ENCODE measurements around the gene SIRT3. TPM values are rescaled to one million over a fixed set of nuclear protein-coding genes. Genes with fewer than 3 reads are reported as not detected.

SIRT3 gene
- total RNA-seq, 1 donor, result 6.2 TPM

DNA sequence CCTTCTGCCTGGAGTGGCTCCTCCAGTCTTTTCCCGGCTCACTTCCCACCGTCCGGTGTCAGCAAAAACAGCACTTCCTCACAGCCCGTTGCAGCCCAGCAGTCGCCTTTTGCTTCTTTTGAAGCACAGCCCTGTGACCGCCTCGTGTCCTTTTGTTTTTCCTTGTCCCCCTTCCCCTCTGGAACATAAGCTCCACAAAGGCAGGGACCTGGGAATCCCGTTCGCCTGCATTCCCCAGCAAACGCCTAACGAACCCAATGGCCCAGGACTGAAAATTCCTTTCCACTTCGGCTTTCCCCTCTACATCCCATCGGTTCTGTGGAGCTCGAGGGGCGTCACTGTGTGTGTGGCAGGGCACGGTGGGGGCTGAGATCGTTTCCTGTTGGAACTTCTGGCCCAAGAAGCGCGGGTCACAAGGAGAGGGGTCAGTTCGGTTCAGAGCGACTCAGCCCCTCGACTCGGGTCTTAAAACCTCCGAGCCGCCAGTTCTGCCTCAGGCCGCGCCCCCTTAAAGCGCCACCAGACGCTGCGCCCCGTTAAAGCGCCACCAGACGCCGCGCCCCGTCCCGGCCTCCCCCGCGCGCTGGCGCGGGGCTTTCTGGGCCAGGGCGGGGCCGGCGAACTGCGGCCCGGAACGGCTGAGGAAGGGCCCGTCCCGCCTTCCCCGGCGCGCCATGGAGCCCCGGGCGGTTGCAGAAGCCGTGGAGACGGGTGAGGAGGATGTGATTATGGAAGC, 27.8 kb downstream of the SIRT3 start:
- H3K4me3 ChIP-seq (ENCODE audit: low read length), result peak overlapping the region; percentile 64
- H3K4me1 ChIP-seq (ENCODE audit: insufficient read depth, low read length), result peaks cover 40% of the 10 kb centered on the region
- H3K9me3 ChIP-seq (ENCODE audit: low read depth, low read length), result no peaks in the 10 kb centered on the region
- no peaks in the 10 kb centered on the region for H3K27me3 ChIP-seq (ENCODE audit: insufficient read depth, low read length)

- Histone ChIP-seq H3K4me1 (ENCODE audit: insufficient read depth, low read length) (peaks cover 43% of the 10 kb centered on the region), H3K27me3 (ENCODE audit: insufficient read depth, low read length) (no peaks in the 10 kb centered on the region), H3K9me3 (ENCODE audit: low read depth, low read length) (no peaks in the 10 kb centered on the region)
Observed at GRCh38 chr11:207863-208180, 28.3 kb downstream of the SIRT3 start.

GRCh38 chr11:207208-207862, 28.8 kb downstream of the SIRT3 start, which contains the start of the genes BET1L and RIC8A:
BET1L (minus strand) TSS chr11:207399; CDS start chr11:207321, 78 bp downstream.
RIC8A (plus strand) TSS chr11:207708; CDS start chr11:208855, 1,147 bp downstream.
- H3K4me3 ChIP-seq (ENCODE audit: low read length), result peak within 1 kb of the TSS; percentile 64
- H3K9me3 ChIP-seq (ENCODE audit: low read depth, low read length), result no peaks in the 10 kb centered on the region
- H3K4me1 ChIP-seq (ENCODE audit: insufficient read depth, low read length), result peaks cover 48% of the 10 kb centered on the region
- H3K27me3 ChIP-seq (ENCODE audit: insufficient read depth, low read length), result no peaks in the 10 kb centered on the region

More at GRCh38 chr11:207863-208180, 28.3 kb downstream of the SIRT3 start:
- H3K4me3 ChIP-seq (ENCODE audit: low read length), result peak overlapping the region; percentile 64

GRCh38 chr11:206526-207207, 29.5 kb downstream of the SIRT3 start:
- Histone ChIP-seq H3K4me1 (ENCODE audit: insufficient read depth, low read length) (peaks cover 55% of the 10 kb centered on the region), H3K27me3 (ENCODE audit: insufficient read depth, low read length) (no peaks in the 10 kb centered on the region), H3K9me3 (ENCODE audit: low read depth, low read length) (no peaks in the 10 kb centered on the region), H3K4me3 (ENCODE audit: low read length) (peak overlapping the region; percentile 64)

- Histone ChIP-seq H3K4me3 (ENCODE audit: low read length) (no peak overlapping the region), H3K27me3 (ENCODE audit: insufficient read depth, low read length) (no peaks in the 10 kb centered on the region), H3K9me3 (ENCODE audit: low read depth, low read length) (no peaks in the 10 kb centered on the region), H3K4me1 (ENCODE audit: insufficient read depth, low read length) (peaks cover 59% of the 10 kb centered on the region)
Observed at GRCh38 chr11:206002-206384, 30.1 kb downstream of the SIRT3 start.

GRCh38 chr11:205221-206001, 30.7 kb downstream of the SIRT3 start:
- Histone ChIP-seq H3K4me1 (ENCODE audit: insufficient read depth, low read length) (peaks cover 53% of the 10 kb centered on the region), H3K9me3 (ENCODE audit: low read depth, low read length) (no peaks in the 10 kb centered on the region), H3K27me3 (ENCODE audit: insufficient read depth, low read length) (no peaks in the 10 kb centered on the region), H3K4me3 (ENCODE audit: low read length) (no peak overlapping the region)

DNA sequence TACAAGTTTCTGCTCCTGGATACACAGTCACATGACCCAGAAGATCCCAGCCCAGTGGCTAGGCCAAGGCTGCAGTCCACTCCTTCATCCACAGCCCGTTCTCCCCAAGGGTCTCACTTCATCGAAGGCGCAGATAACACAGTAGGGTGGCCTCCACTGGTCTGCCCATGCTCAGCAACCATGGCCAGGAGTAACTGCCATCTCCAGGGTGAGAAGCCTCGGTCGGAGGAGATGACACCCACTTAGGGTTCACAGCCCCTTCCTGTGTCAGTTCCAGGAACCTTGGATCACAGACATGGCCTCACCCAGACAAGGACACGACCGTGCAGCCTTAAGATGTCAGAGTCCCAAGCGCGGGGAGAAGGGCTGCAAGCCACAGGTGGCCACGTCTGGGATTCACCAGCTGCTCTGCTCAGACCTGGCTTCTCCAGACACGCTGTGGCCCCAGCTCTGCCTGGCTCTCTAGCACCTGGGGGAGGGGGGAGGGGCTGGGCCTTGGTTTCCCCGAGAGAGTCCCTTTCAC, 31.5 kb downstream of the SIRT3 start:
- H3K4me3 ChIP-seq (ENCODE audit: low read length), result no peak overlapping the region
- H3K9me3 ChIP-seq (ENCODE audit: low read depth, low read length), result no peaks in the 10 kb centered on the region
- H3K27me3 ChIP-seq (ENCODE audit: insufficient read depth, low read length), result no peaks in the 10 kb centered on the region
- H3K4me1 ChIP-seq (ENCODE audit: insufficient read depth, low read length), result peaks cover 46% of the 10 kb centered on the region

DNA sequence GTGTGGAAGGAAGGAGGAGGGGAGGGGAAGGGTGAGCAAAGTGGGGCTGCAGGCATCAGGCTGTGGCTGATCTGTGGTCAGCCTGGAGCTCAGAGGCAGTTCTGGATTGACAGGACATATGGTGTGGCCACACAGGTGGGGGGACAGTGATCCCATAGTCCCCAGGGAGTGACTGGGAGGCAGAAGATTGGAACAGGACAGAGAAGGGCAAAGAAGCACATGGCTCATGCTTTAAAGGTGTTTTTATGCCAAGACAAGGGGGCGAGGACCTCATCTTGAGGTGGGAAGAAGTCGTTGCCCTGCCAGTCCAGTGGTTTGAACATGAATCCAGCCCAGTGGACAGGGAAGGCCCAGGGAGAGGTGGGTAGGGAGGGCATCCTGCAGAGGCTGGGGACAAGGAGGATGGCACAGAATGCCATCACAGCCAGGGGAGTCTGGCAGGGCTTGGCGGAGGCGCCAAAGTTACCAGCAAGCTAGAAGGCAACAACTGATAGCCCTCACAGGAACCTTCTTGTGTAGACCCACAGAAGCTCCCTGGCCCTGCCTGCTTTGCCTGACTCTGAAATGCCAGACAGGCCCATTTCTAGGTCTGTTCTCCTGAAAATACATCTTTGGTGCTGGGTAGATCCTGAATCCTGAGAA, 32.1 kb downstream of the SIRT3 start:
- no peaks in the 10 kb centered on the region for H3K9me3 ChIP-seq (ENCODE audit: low read depth, low read length)
- H3K4me3 ChIP-seq (ENCODE audit: low read length), result no peak overlapping the region
- no peaks in the 10 kb centered on the region for H3K27me3 ChIP-seq (ENCODE audit: insufficient read depth, low read length)
- peaks cover 40% of the 10 kb centered on the region for H3K4me1 ChIP-seq (ENCODE audit: insufficient read depth, low read length)

DNA sequence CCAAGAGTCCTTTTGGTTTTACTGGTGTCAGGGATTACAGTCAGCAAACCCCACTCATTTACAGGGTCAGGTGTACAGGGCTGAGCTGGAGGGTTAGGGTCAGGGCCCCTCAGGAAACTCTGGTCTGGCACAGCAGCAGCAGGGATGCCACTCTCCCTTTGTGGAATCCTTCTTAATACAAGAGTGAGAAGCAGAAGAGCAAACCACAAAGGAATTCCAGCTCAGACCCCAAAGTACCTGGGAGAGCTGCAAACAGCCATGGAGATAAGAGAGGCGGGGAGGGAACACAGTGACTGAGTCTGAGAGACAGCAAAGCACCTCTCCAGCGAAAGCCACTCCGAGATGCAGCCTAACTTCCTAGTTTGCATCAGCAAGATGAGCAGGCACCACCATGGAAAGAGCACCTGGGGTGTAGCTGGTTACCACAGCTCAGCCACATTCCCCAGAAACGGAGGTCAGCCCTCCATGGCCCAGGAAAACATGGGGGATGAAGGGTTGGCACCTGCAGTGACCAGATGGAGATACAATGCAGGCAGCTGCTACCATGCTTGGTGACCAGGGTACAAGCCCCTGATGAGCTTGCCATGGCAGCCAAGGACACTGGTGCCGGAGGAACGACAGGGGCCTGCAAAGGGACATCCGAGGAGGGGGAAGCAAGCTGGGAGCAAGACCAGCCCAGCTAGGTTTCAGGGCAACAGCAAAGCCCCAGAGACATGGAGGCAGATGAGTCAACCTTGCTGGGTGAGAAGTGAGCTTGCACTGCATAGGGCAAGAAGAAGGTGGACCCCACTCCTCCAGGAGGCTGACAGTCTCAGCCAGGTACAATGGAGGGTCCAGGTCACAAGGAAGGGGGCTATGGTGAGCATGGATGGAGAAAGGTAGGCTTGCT, 32.8 kb downstream of the SIRT3 start:
- Histone ChIP-seq H3K4me3 (ENCODE audit: low read length) (no peak overlapping the region), H3K9me3 (ENCODE audit: low read depth, low read length) (no peaks in the 10 kb centered on the region), H3K27me3 (ENCODE audit: insufficient read depth, low read length) (no peaks in the 10 kb centered on the region), H3K4me1 (ENCODE audit: insufficient read depth, low read length) (peaks cover 39% of the 10 kb centered on the region)

- Histone ChIP-seq H3K27me3 (ENCODE audit: insufficient read depth, low read length) (no peaks in the 10 kb centered on the region), H3K4me1 (ENCODE audit: insufficient read depth, low read length) (peaks cover 39% of the 10 kb centered on the region), H3K4me3 (ENCODE audit: low read length) (no peak overlapping the region), H3K9me3 (ENCODE audit: low read depth, low read length) (no peaks in the 10 kb centered on the region)
Observed at GRCh38 chr11:202490-202889, 33.7 kb downstream of the SIRT3 start.

- Histone ChIP-seq H3K9me3 (ENCODE audit: low read depth, low read length) (no peaks in the 10 kb centered on the region), H3K4me3 (ENCODE audit: low read length) (no peak overlapping the region), H3K27me3 (ENCODE audit: insufficient read depth, low read length) (no peaks in the 10 kb centered on the region), H3K4me1 (ENCODE audit: insufficient read depth, low read length) (peaks cover 39% of the 10 kb centered on the region)
Observed at GRCh38 chr11:201966-202365, 34.2 kb downstream of the SIRT3 start.

DNA sequence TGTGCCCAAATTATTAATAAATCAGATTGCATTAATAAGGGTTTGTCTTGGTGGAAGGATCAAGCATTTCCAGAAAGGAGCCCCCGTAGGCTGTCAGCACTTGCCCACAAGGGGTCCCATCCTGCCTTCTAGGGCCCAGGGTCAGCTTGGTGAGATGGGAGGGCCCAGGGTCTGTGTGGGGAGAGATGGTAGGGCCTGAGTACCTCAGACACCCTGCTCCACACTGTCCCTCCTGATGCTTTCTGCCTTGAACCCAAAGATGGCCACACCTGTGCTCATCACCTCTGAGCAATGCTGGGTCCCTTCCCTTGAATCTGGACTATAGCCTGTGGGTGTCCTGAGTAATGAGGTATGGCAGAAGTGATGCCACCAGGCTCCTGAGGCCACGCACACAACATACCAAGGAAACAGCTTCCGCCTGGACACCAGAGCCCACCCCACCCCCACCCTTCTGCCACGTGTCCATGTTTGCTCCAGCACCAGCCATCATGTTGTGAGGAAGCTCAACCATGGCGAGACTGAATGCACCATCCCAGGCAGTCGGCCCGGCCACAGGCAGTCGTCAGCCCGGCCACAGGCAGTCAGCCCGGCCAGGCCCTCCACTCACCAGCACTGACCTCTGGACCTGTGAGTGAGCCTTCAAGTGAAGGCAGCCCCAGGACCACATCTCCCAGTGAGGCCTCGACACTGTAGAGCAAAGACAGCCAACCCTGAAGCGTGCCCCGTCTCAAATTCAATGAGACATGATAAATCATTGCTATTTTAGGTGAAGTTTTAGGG, 35.7 kb downstream of the SIRT3 start:
- Histone ChIP-seq H3K4me3 (ENCODE audit: low read length) (no peak overlapping the region), H3K9me3 (ENCODE audit: low read depth, low read length) (no peaks in the 10 kb centered on the region), H3K27me3 (ENCODE audit: insufficient read depth, low read length) (no peaks in the 10 kb centered on the region), H3K4me1 (ENCODE audit: insufficient read depth, low read length) (peaks cover 24% of the 10 kb centered on the region)

- H3K9me3 ChIP-seq (ENCODE audit: low read depth, low read length), result no peaks in the 10 kb centered on the region
- H3K4me1 ChIP-seq (ENCODE audit: insufficient read depth, low read length), result peaks cover 19% of the 10 kb centered on the region
- no peak overlapping the region for H3K4me3 ChIP-seq (ENCODE audit: low read length)
- H3K27me3 ChIP-seq (ENCODE audit: insufficient read depth, low read length), result no peaks in the 10 kb centered on the region
Observed at GRCh38 chr11:199782-200181, 36.4 kb downstream of the SIRT3 start.

All from mononuclear cell (primary cell).